ENCODE measurements around the gene FASTK. TPM values are rescaled to one million over a fixed set of nuclear protein-coding genes. Genes with fewer than 3 reads are reported as not detected.

The FASTK gene
- polyA plus RNA-seq, 1 donor (not counting 4 experiments of a cell fraction or from before 2014, with no cell fraction given): 27.2 TPM

DNA sequence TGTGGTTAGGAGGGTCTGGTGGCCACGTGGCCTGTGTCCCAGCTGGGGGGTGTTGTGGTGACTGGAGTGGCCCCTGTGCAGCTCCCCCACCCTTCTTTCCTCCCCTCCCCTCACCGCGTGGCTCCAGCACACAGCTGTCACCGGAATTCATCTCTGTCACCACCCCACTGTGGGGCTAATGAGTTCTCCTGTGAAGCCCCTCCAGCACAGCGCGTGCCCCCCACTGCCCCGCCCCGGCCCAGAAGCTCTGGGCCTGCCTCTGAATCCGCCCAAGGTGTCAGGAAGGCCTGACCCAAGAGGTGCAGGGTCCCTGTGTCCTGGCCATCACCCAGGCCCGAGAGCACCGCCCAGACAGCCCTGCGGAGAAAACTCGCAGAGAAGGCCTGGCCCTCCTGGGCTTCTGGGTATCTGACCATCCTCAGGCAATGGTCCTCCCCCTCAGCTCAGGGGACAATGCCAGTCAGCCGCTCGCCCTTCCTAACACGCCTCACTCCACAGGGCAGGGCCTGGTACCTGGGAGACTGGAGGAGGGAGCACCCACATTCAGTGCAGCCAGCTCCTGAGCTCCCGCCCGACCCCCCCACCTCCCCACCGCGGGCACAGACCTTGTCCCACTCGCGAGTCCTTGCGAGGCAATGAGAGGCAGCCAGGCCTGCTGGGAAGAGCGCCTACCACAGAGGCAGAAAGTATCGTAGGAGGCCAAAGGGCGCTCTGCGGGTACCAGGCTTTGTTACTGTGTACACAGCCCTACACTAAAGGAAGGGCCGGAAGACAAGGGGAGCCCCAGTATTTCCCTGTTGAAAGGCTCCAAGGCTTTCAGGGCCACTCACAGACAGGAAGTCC is 48.7 kb upstream of the FASTK start:
- Histone ChIP-seq H3K4me1 (ENCODE audit: control insufficient read depth, extremely low read depth, insufficient read depth, low read length) (peaks cover 14% of the 10 kb centered on the region), H3K27ac (ENCODE audit: control insufficient read depth, insufficient read depth, low read length) (no peak overlapping the region), H3K4me2 (ENCODE audit: control insufficient read depth, extremely low read depth, insufficient read depth, low read depth, low read length) (no peak overlapping the region), H3K36me3 (ENCODE audit: control insufficient read depth in 2 of 2, extremely low read depth in 1 of 2, insufficient read depth in 2 of 2, low read length in 2 of 2) (peaks cover 38 to 56% of the 10 kb centered on the region in 2 experiments), H4K20me1 (ENCODE audit: control insufficient read depth, extremely low read depth, insufficient read depth, low read length) (peaks cover 24% of the 10 kb centered on the region), H3K4me3 (ENCODE audit: control insufficient read depth in 2 of 3, extremely low read depth in 1 of 3, insufficient read depth in 2 of 3, low read depth in 1 of 3, low read length in 3 of 3) (no peak overlapping the region), H3K79me2 (ENCODE audit: control insufficient read depth, insufficient read depth, low read length) (peaks cover 20% of the 10 kb centered on the region), H3K9me3 (ENCODE audit: control insufficient read depth, low read depth, low read length) (no peaks in the 10 kb centered on the region), H3K9ac (ENCODE audit: control insufficient read depth, extremely low read depth, insufficient read depth, low read length) (no peak overlapping the region), H3K9me1 (ENCODE audit: control insufficient read depth, extremely low read depth, insufficient read depth, low read length) (peaks cover 2% of the 10 kb centered on the region), H2AFZ (ENCODE audit: control insufficient read depth, low read length) (no peak overlapping the region), H3K27me3 (ENCODE audit: control insufficient read depth, extremely low read depth, insufficient read depth, low read length) (no peaks in the 10 kb centered on the region)
- dilution Hi-C loops (cut with MboI; ENCODE audit: extremely low pct_ligation_motif_present, low sequenced_read_pairs): no loop called here
- DNase-seq (ENCODE audit: low read depth, low spot score): no peak
- FAIRE-seq: no peak
- TF ChIP-seq, protein P1, sequence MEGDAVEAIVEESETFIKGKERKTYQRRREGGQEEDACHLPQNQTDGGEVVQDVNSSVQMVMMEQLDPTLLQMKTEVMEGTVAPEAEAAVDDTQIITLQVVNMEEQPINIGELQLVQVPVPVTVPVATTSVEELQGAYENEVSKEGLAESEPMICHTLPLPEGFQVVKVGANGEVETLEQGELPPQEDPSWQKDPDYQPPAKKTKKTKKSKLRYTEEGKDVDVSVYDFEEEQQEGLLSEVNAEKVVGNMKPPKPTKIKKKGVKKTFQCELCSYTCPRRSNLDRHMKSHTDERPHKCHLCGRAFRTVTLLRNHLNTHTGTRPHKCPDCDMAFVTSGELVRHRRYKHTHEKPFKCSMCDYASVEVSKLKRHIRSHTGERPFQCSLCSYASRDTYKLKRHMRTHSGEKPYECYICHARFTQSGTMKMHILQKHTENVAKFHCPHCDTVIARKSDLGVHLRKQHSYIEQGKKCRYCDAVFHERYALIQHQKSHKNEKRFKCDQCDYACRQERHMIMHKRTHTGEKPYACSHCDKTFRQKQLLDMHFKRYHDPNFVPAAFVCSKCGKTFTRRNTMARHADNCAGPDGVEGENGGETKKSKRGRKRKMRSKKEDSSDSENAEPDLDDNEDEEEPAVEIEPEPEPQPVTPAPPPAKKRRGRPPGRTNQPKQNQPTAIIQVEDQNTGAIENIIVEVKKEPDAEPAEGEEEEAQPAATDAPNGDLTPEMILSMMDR (optimal IDR thresholded peaks at IDR 0.05 in 1 of 3, IDR thresholded peaks at IDR 0.05 in 1 of 3, conservative IDR thresholded peaks at IDR 0.05 in 1 of 3; ENCODE audit: extremely low read depth in 1 of 3, insufficient read depth in 2 of 3, low read length in 3 of 3): no peak
- no peak for TF ChIP-seq EZH2 (IDR thresholded peaks at IDR 0.05; ENCODE audit: low read length)

DNA sequence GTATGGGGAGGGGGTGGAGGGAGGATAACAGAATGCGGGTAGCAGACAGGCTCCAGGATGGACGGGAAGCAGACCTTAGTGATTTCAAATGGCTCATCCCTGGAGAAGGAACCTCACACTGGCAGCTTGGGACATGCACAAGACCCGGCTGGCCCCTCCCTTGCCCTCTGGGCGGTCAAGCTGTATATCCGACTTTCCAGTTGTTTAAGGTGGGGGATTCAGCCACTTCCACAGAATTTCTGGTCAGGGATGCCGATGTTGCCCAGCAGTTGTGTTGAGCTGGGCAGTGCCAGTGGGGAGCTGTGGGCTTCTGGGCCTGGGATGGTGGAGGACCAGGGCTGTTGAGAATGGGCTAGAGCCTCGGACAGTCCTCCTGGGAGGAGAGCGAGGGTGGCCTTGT is 48.1 kb upstream of the FASTK start:
- Histone ChIP-seq H3K36me3 (ENCODE audit: control insufficient read depth in 2 of 2, extremely low read depth in 1 of 2, insufficient read depth in 2 of 2, low read length in 2 of 2) (peaks cover 37 to 57% of the 10 kb centered on the region in 2 experiments), H3K27me3 (ENCODE audit: control insufficient read depth, extremely low read depth, insufficient read depth, low read length) (no peaks in the 10 kb centered on the region), H3K4me1 (ENCODE audit: control insufficient read depth, extremely low read depth, insufficient read depth, low read length) (peaks cover 18% of the 10 kb centered on the region), H3K9me1 (ENCODE audit: control insufficient read depth, extremely low read depth, insufficient read depth, low read length) (peaks cover 2% of the 10 kb centered on the region), H3K79me2 (ENCODE audit: control insufficient read depth, insufficient read depth, low read length) (peaks cover 23% of the 10 kb centered on the region), H3K4me3 (ENCODE audit: control insufficient read depth in 2 of 3, extremely low read depth in 1 of 3, insufficient read depth in 2 of 3, low read depth in 1 of 3, low read length in 3 of 3) (no peak overlapping the region), H3K9me3 (ENCODE audit: control insufficient read depth, low read depth, low read length) (no peaks in the 10 kb centered on the region), H4K20me1 (ENCODE audit: control insufficient read depth, extremely low read depth, insufficient read depth, low read length) (peaks cover 28% of the 10 kb centered on the region), H3K27ac (ENCODE audit: control insufficient read depth, insufficient read depth, low read length) (no peak overlapping the region), H3K9ac (ENCODE audit: control insufficient read depth, extremely low read depth, insufficient read depth, low read length) (no peak overlapping the region), H2AFZ (ENCODE audit: control insufficient read depth, low read length) (no peak overlapping the region), H3K4me2 (ENCODE audit: control insufficient read depth, extremely low read depth, insufficient read depth, low read depth, low read length) (no peak overlapping the region)
- TF ChIP-seq EZH2 (IDR thresholded peaks at IDR 0.05; ENCODE audit: low read length): no peak
- TF ChIP-seq, protein P1 (optimal IDR thresholded peaks at IDR 0.05 in 1 of 3, IDR thresholded peaks at IDR 0.05 in 1 of 3, conservative IDR thresholded peaks at IDR 0.05 in 1 of 3; ENCODE audit: extremely low read depth in 1 of 3, insufficient read depth in 2 of 3, low read length in 3 of 3): no peak
- FAIRE-seq: no peak
- dilution Hi-C loops (cut with MboI; ENCODE audit: extremely low pct_ligation_motif_present, low sequenced_read_pairs): no loop called here
- no peak for DNase-seq (ENCODE audit: low read depth, low spot score)

All from keratinocyte (primary cell).